Psoas muscle (tissue), 8 donors: ENCODE measurements around the gene ADAP1. TPM values are rescaled to one million over a fixed set of nuclear protein-coding genes. Genes with fewer than 3 reads are reported as not detected.

Experiments
- ATAC-seq, 4 donors: fragments of 200-7000 bp; cut with Tn5 transposase; one replicate each; pipeline ENCODE4 v1.9.1; 2020; ENCODE audit warnings: moderate library complexity in 3 of 4, mild to moderate bottlenecking in 2 of 4
- DNase-seq, 2 donors: peaks; one replicate each; pipeline ENCODE4 v3.0.0-alpha.2; 2020
- H3K27ac ChIP-seq: fragments of 200-600 bp; one replicate; pipeline ENCODE4 v1.8.0; 2022
- H3K27me3 ChIP-seq, 3 donors: fragments of 200-600 bp in 1 of 3; one replicate each; pipeline versions ENCODE4 v1.6.1 to v1.8.0; 2013 to 2022; ENCODE audit warnings: low read length in 2 of 3, mild to moderate bottlenecking in 2 of 3, moderate library complexity in 1 of 3; ENCODE audit not compliant: insufficient read depth in 3 of 3
- H3K36me3 ChIP-seq, 2 donors: fragments of 200-600 bp in 1 of 2; one replicate each; pipeline versions ENCODE4 v1.6.1 to v1.8.0; 2013 to 2022; ENCODE audit warnings: low read depth in 1 of 2, mild to moderate bottlenecking in 1 of 2, moderate library complexity in 1 of 2; ENCODE audit not compliant: insufficient read depth in 1 of 2
- H3K4me1 ChIP-seq: fragments of 200-600 bp; one replicate; pipeline ENCODE4 v1.8.0; 2022
- H3K4me3 ChIP-seq: fragments of 200-600 bp; one replicate; pipeline ENCODE4 v1.8.0; 2022; ENCODE audit warnings: mild to moderate bottlenecking
- H3K9me3 ChIP-seq: fragments of 200-600 bp; one replicate; pipeline ENCODE4 v1.8.0; 2022
- whole genome bisulfite sequencing, 3 donors: extraction: QIAGEN DNeasy Blood & Tissue Kit; methylation state at CpG; one replicate each; pipeline versions ENCODE4 v1.1.6 to v1.1.7; 2013; 5-methylcytosine and 5-hydroxymethylcytosine counted together
- intact Hi-C, 2 donors: fragments of 100-400 bp; cut with DNase I; formaldehyde crosslinking; loops; one replicate each; pipeline versions ENCODE4 v1.11.0 to v1.14.2; 2022
- polyA plus RNA-seq, 3 donors: library from polyadenylated mRNA; stranded (reverse); fragments of 200-250 nt; gene quantifications; one replicate each; pipeline ENCODE4 v1.2.3, GENCODE V29; 2013
- total RNA-seq, 4 donors: library from RNA; stranded (reverse); fragmentation: NEBNext Ultra II Directional in 2 of 4; extraction: Animal tissue kit (Norgen Biotek cat#: 25700) in 2 of 4; gene quantifications; one replicate each; pipeline versions ENCODE4 v1.2.1 to v1.2.4, GENCODE V29; 2021 to 2023
- TF ChIP-seq, protein P1 (sequence below): fragments of 200-600 bp; IDR thresholded peaks from one replicate; pipeline ENCODE4 v1.8.0; 2022; ENCODE audit warnings: antibody characterized with exemption
- donor health status: healthy with polysubstance abuse.
- donor health status: DM: no; HTN: no; CAD: no; lungs with moderate emphysema.
- donor health status: Bipolar disorder and iron deficiency.
- donor health status: healthy.
- donor health status: DM: yes; HTN: yes; CAD: no.
- donor health status: DM: no; HTN: no; CAD: no.
- donor health status: DM: no; HTN: no; CAD: no.
- donor health status: DM: yes; HTN: yes; CAD: no.

The ADAP1 gene
- total and polyA plus RNA-seq, 7 donors = 0.18 to 1.4 (median 0.88) TPM

DNA sequence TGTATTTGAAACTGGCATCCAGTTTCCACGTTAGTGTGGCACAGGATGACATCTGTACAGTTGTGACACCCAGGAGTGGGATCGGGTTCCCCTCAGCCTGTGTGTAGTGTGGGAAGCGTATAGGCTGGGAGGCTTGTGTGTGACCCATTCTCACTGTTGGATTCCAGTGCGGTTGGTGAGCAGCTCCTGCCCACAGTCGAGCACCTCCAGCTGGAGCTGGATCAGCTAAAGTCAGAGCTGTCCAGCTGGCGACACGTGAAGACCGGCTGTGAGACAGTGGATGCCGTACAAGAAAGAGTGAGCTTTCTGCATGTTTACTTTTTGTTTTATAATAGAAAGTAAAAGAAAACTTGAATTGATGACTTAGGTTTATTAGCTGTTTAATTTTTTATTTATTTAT, 96.8 kb downstream of the ADAP1 start:
- no peak overlapping the region for H3K4me3 ChIP-seq
- ATAC-seq (peak; percentile 82 to 88 (median 86)), DNase-seq (peak in 1 of 2 donors; percentile 68)
- no peaks in the 10 kb centered on the region for H3K27me3 ChIP-seq
- peak overlapping the region; percentile 54 for H3K27ac ChIP-seq
- peaks cover 11 to 100% of the 10 kb centered on the region in 2 donors for H3K36me3 ChIP-seq
- TF ChIP-seq, protein P1, sequence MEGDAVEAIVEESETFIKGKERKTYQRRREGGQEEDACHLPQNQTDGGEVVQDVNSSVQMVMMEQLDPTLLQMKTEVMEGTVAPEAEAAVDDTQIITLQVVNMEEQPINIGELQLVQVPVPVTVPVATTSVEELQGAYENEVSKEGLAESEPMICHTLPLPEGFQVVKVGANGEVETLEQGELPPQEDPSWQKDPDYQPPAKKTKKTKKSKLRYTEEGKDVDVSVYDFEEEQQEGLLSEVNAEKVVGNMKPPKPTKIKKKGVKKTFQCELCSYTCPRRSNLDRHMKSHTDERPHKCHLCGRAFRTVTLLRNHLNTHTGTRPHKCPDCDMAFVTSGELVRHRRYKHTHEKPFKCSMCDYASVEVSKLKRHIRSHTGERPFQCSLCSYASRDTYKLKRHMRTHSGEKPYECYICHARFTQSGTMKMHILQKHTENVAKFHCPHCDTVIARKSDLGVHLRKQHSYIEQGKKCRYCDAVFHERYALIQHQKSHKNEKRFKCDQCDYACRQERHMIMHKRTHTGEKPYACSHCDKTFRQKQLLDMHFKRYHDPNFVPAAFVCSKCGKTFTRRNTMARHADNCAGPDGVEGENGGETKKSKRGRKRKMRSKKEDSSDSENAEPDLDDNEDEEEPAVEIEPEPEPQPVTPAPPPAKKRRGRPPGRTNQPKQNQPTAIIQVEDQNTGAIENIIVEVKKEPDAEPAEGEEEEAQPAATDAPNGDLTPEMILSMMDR = no peak
- intact Hi-C loops = no loop called here
- H3K9me3 ChIP-seq = no peaks in the 10 kb centered on the region
- no peaks in the 10 kb centered on the region for H3K4me1 ChIP-seq
- WGBS, 3 donors = 30 to 63% (median 49%) methylated on average over 9 of the region's 9 CpGs

DNA sequence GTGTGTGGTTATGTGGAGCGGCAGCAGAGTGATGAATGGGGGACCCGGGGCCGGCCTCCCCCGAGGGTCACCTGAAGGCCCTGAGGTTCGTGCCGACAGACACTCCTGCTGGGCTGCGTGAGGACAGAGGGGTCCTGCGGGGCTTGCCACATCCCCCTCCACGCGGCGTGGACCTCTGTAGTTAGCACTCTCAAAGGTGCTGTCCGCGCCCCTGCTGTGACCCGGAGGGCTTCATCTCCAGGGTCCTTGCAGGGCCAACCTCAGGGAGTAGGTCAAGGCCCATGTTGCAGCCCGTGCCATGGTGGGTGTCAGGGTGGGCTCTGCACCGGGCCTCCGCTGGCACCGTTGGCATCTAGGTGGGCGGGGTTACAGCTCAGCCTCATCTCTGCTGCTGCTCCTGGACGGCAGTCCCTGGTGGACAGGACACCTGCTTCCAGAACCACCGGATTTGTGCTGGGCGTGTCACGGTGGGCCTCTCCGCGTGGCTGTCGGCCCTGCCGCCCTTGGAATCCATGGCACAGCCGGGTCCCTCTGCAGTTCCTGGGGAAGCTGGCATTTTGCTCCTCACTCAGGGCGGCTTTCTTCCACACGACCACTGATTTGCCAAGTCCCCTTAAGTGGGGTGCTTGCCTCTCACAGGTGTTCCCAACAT, 97.9 kb downstream of the ADAP1 start:
- Histone ChIP-seq H3K4me3 (no peak overlapping the region), H3K9me3 (no peaks in the 10 kb centered on the region), H3K36me3 (peaks cover 14 to 100% of the 10 kb centered on the region in 2 donors), H3K27me3 (no peaks in the 10 kb centered on the region), H3K27ac (no peak overlapping the region), H3K4me1 (peaks cover 2% of the 10 kb centered on the region)
- DNase-seq (no peak), ATAC-seq (no peak)
- 79 to 85% (median 84%) methylated on average over 28 to 30 of the region's 30 CpGs for WGBS, 3 donors
- TF ChIP-seq, protein P1 = no peak
- intact Hi-C loops = no loop called here

DNA sequence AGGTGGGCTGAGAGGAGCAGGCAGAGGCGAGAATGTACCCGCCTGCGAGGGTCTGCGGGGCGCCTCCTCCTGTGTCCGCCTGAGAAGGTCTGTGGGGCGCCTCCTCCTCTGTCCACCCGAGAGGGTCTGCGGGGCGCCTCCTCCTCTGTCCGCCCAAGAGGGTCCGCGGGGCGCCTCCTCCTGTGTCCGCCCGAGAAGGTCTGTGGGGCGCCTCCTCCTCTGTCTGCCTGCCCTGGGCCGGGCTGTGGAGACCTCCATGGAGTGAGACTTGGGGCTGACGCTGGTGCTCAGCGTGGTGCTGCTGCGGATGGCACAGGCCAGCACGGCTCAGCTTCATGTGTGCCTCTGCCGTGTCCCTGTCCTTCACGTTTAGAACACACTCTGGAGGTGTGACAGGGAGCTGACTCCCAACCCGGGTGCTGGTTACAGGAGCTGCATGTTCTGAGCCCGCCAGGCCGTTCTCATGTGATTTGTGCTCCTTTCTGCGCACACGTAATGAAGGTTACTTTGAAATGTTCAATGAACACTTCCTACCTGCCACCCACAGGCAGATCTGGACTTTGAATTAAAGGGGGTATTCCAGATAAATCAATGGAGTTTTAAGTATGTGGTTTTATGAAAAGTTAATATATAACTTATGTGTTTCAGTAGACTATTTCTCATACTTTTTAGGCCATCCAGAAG, 98.7 kb downstream of the ADAP1 start:
- H3K27ac ChIP-seq = no peak overlapping the region
- H3K9me3 ChIP-seq = no peaks in the 10 kb centered on the region
- no peaks in the 10 kb centered on the region for H3K27me3 ChIP-seq
- H3K4me3 ChIP-seq = no peak overlapping the region
- H3K36me3 ChIP-seq = peaks cover 12 to 100% of the 10 kb centered on the region in 2 donors
- intact Hi-C loops = no loop called here
- no peak for ATAC-seq
- TF ChIP-seq, protein P1 = no peak
- DNase-seq = no peak
- peaks cover 4% of the 10 kb centered on the region for H3K4me1 ChIP-seq
- 91 to 94% (median 91%) methylated on average over 18 to 29 of the region's 29 CpGs for WGBS, 3 donors

DNA sequence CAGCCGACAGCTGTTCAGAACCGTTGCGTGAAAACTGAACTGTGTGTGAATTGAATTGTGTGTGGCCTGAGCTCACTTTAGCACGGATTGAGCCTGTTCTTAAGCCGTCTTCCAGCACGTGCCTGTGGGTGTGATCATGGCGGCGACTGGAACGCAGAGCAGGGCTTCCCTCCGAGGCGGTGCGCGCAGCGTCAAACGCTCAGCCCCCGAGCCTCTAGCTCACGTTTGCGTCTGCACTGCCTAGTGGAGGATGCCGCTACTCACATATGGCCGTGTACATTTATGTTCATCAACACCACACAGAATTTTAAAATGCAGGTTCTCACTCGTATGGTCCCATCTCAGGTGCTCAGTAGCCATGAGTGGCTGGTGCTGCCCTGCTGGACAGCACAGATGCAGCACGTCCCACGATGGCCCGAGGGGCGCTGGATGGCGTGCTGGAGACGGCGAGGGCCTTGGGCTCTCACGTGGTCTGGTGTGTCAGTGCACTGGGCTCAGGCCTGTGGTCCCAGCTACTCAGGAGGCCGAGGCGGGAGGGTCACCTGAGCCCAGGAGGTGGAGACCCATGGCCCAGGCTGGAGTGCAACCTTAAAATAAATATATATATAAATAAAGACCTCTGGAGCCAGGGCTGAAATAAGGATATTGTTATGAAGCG, 100.2 kb downstream of the ADAP1 start:
- no peaks in the 10 kb centered on the region for H3K27me3 ChIP-seq
- WGBS, 3 donors = 85 to 89% (median 86%) methylated on average over 32 of the region's 32 CpGs
- H3K4me3 ChIP-seq = no peak overlapping the region
- H3K9me3 ChIP-seq = no peaks in the 10 kb centered on the region
- DNase-seq = no peak
- no peak overlapping the region for H3K27ac ChIP-seq
- peaks cover 4% of the 10 kb centered on the region for H3K4me1 ChIP-seq
- H3K36me3 ChIP-seq = peaks cover 9 to 100% of the 10 kb centered on the region in 2 donors
- intact Hi-C loops = no loop called here
- TF ChIP-seq, protein P1 = no peak
- ATAC-seq = no peak
